Neuronal stem cell (in vitro differentiated cells): ENCODE results near the gene LTB4R.

Experiments used
- DNase-seq: peaks from one replicate; pipeline ENCODE4 v3.0.0-alpha.2; 2013; ENCODE audit warnings: low spot score
- H2AFZ ChIP-seq: one replicate; pipeline ENCODE4 v1.6.1; 2013; ENCODE audit warnings: mild to moderate bottlenecking, low read length, inconsistent platforms
- H2AK5ac ChIP-seq: 2 replicates; pipeline ENCODE4 v1.6.1; 2013; ENCODE audit warnings: low read depth, mild to moderate bottlenecking, inconsistent platforms, low read length, moderate library complexity, mixed read lengths
- H2BK120ac ChIP-seq: 2 replicates; pipeline ENCODE4 v1.6.1; 2013; ENCODE audit warnings: low read depth, mild to moderate bottlenecking, inconsistent platforms, low read length, moderate library complexity, mixed read lengths
- H2BK12ac ChIP-seq: one replicate; pipeline ENCODE4 v1.6.1; 2013; ENCODE audit warnings: low read length, inconsistent platforms
- H2BK15ac ChIP-seq: 2 replicates; pipeline ENCODE4 v1.6.1; 2013; ENCODE audit warnings: mild to moderate bottlenecking, low read length, inconsistent platforms, mixed read lengths
- H2BK5ac ChIP-seq: one replicate; pipeline ENCODE4 v1.6.1; 2013; ENCODE audit warnings: inconsistent platforms, mild to moderate bottlenecking, low read length, moderate library complexity
- H3K14ac ChIP-seq: one replicate; pipeline ENCODE4 v1.6.1; 2013; ENCODE audit warnings: low read length, inconsistent platforms
- H3K18ac ChIP-seq: 2 replicates; pipeline ENCODE4 v1.6.1; 2013; ENCODE audit warnings: low read length, inconsistent platforms
- H3K23ac ChIP-seq: 2 replicates; pipeline ENCODE4 v1.6.1; 2013; ENCODE audit warnings: low read depth, mild to moderate bottlenecking, mixed read lengths, low read length, inconsistent platforms; ENCODE audit not compliant: poor library complexity
- H3K27ac ChIP-seq: replicated peaks from 3 replicates; pipeline ENCODE4 v1.5.1; 2013; ENCODE audit warnings: low read length, inconsistent platforms
- H3K27me3 ChIP-seq, 3 experiments: 2 replicates each; pipeline ENCODE4 v1.6.1; 2013; ENCODE audit warnings: low read length in 3 of 3, mild to moderate bottlenecking in 2 of 3, inconsistent platforms in 1 of 3, low read depth in 1 of 3, mixed read lengths in 1 of 3, moderate library complexity in 1 of 3; ENCODE audit not compliant: control insufficient read depth in 3 of 3, insufficient read depth in 3 of 3
- H3K36me3 ChIP-seq, 2 donors: replicated peaks in 1 of 2; 2 replicates each; pipeline ENCODE4 v1.6.1; 2013; ENCODE audit warnings: low read length in 2 of 2; ENCODE audit not compliant: control insufficient read depth in 2 of 2, insufficient read depth in 2 of 2
- H3K4ac ChIP-seq: 2 replicates; pipeline ENCODE4 v1.6.1; 2013; ENCODE audit warnings: inconsistent platforms, mild to moderate bottlenecking, low read length, moderate library complexity
- H3K4me1 ChIP-seq, 2 donors: 1 replicate in 1 of 2; 2 replicates in 1 of 2; pipeline ENCODE4 v1.6.1; 2013; ENCODE audit warnings: low read length in 2 of 2, low read depth in 1 of 2; ENCODE audit not compliant: control insufficient read depth in 2 of 2, insufficient read depth in 1 of 2
- H3K4me2 ChIP-seq: one replicate; pipeline ENCODE4 v1.6.1; 2013; ENCODE audit warnings: mild to moderate bottlenecking, low read length, inconsistent platforms; ENCODE audit not compliant: insufficient read depth, poor library complexity, severe bottlenecking
- H3K4me3 ChIP-seq, 2 donors: 2 replicates each; pipeline ENCODE4 v1.5.1; 2013; ENCODE audit warnings: low read length in 2 of 2, mild to moderate bottlenecking in 2 of 2, inconsistent platforms in 1 of 2, moderate library complexity in 1 of 2
- H3K79me1 ChIP-seq: one replicate; pipeline ENCODE4 v1.6.1; 2013; ENCODE audit warnings: low read depth, mild to moderate bottlenecking, inconsistent platforms, low read length, moderate library complexity
- H3K9ac ChIP-seq: one replicate; pipeline ENCODE4 v1.6.1; 2013; ENCODE audit warnings: mild to moderate bottlenecking, low read depth, low read length, inconsistent platforms; ENCODE audit not compliant: poor library complexity
- H3K9me3 ChIP-seq, 2 donors: replicated peaks in 1 of 2; 2 replicates each; pipeline versions ENCODE3 to v1.6.1; 2013; ENCODE audit warnings: low read length in 2 of 2, mild to moderate bottlenecking in 2 of 2, inconsistent platforms in 1 of 2, low read depth in 1 of 2, mixed read lengths in 1 of 2, moderate library complexity in 1 of 2; ENCODE audit not compliant: control insufficient read depth in 2 of 2, insufficient read depth in 1 of 2
- H4K8ac ChIP-seq: one replicate; pipeline ENCODE4 v1.6.1; 2013; ENCODE audit warnings: low read depth, mild to moderate bottlenecking, inconsistent platforms, low read length, moderate library complexity
- H4K91ac ChIP-seq: one replicate; pipeline ENCODE4 v1.6.1; 2013; ENCODE audit warnings: low read length, low read depth, mild to moderate bottlenecking, inconsistent platforms; ENCODE audit not compliant: poor library complexity
- WGBS, 2 donors: extraction: QIAGEN DNeasy Blood & Tissue Kit; methylation state at CpG; one replicate each; pipeline ENCODE4 v1.1.7; 2013; ENCODE audit warnings: missing lambda C conversion rate in 2 of 2, mixed read lengths in 1 of 2; ENCODE audit not compliant: insufficient read length in 2 of 2, insufficient replicate concordance in 1 of 2; ENCODE audit errors: extremely low coverage in 2 of 2; 5-methylcytosine and 5-hydroxymethylcytosine counted together

LTB4R gene

GRCh38 chr14:24274101-24274543 is 37.2 kb upstream of the LTB4R start:
- H3K9me3 ChIP-seq = peaks cover 0 to 1% of the 10 kb centered on the region in 2 donors
- no peak overlapping the region for H2BK120ac ChIP-seq
- no peak overlapping the region for H3K27ac ChIP-seq
- no CpG with 5 or more reads among the region's 3 CpGs for WGBS, 2 donors
- no peak overlapping the region for H3K14ac ChIP-seq
- no peak overlapping the region for H2BK5ac ChIP-seq
- H4K8ac ChIP-seq = no peak overlapping the region
- no peak overlapping the region for H3K18ac ChIP-seq
- no peak overlapping the region for H2AFZ ChIP-seq
- no peak overlapping the region for H2BK12ac ChIP-seq
- no peak overlapping the region for H2AK5ac ChIP-seq
- H3K4me1 ChIP-seq = peaks cover 4 to 6% of the 10 kb centered on the region in 2 donors
- H3K79me1 ChIP-seq = no peaks in the 10 kb centered on the region
- peaks cover 0 to 4% of the 10 kb centered on the region in 2 donors for H3K36me3 ChIP-seq
- H3K4me3 ChIP-seq = no peak overlapping the region
- H2BK15ac ChIP-seq = no peak overlapping the region
- no peaks in the 10 kb centered on the region for H3K27me3 ChIP-seq
- H3K23ac ChIP-seq = no peak overlapping the region
- H3K9ac ChIP-seq = no peak overlapping the region
- no peak overlapping the region for H4K91ac ChIP-seq
- H3K4me2 ChIP-seq = no peak overlapping the region
- H3K4ac ChIP-seq = no peak overlapping the region
- no peak for DNase-seq

GRCh38 chr14:24277071-24277470 is 34.2 kb upstream of the LTB4R start:
- Histone ChIP-seq H3K4me2 (no peak overlapping the region), H2BK12ac (no peak overlapping the region)

GRCh38 chr14:24277606-24278321 is 33.5 kb upstream of the LTB4R start:
- Histone ChIP-seq H2BK15ac (no peak overlapping the region), H3K9ac (no peak overlapping the region), H3K23ac (no peak overlapping the region), H2AK5ac (no peak overlapping the region), H3K14ac (no peak overlapping the region), H3K79me1 (no peaks in the 10 kb centered on the region), H3K18ac (no peak overlapping the region), H2BK5ac (no peak overlapping the region), H3K36me3 (peaks cover 0 to under 1% of the 10 kb centered on the region in 2 donors), H3K4me2 (no peak overlapping the region), H2BK12ac (no peak overlapping the region), H2BK120ac (no peak overlapping the region), H3K27ac (no peak overlapping the region), H3K4me1 (no peaks in the 10 kb centered on the region), H2AFZ (no peak overlapping the region), H3K27me3 (no peaks in the 10 kb centered on the region), H3K9me3 (no peaks in the 10 kb centered on the region), H3K4me3 (no peak overlapping the region), H3K4ac (no peak overlapping the region), H4K8ac (no peak overlapping the region), H4K91ac (no peak overlapping the region)
- no peak for DNase-seq
- no CpG with 5 or more reads among the region's 11 CpGs for WGBS, 2 donors

More at GRCh38 chr14:24277071-24277470, 34.2 kb upstream of the LTB4R start:
- H3K14ac ChIP-seq = no peak overlapping the region
- no peak for DNase-seq
- H2AK5ac ChIP-seq = no peak overlapping the region
- H2AFZ ChIP-seq = no peak overlapping the region
- H3K27me3 ChIP-seq = no peaks in the 10 kb centered on the region
- no peak overlapping the region for H2BK15ac ChIP-seq
- H3K9ac ChIP-seq = no peak overlapping the region
- H3K4me3 ChIP-seq = peak overlapping the region in 1 of 2 donors; percentile 58
- H3K4me1 ChIP-seq = peaks cover 0 to 2% of the 10 kb centered on the region in 2 donors
- H3K27ac ChIP-seq = no peak overlapping the region
- H3K79me1 ChIP-seq = no peaks in the 10 kb centered on the region
- no peak overlapping the region for H4K8ac ChIP-seq
- H3K36me3 ChIP-seq = peaks cover 0 to 4% of the 10 kb centered on the region in 2 donors
- H3K4ac ChIP-seq = no peak overlapping the region
- H3K23ac ChIP-seq = no peak overlapping the region
- H3K18ac ChIP-seq = no peak overlapping the region
- no peak overlapping the region for H4K91ac ChIP-seq
- no CpG with 5 or more reads among the region's 6 CpGs for WGBS, 2 donors
- H3K9me3 ChIP-seq = no peaks in the 10 kb centered on the region
- H2BK120ac ChIP-seq = no peak overlapping the region
- no peak overlapping the region for H2BK5ac ChIP-seq

GRCh38 chr14:24278424-24278823 is 32.9 kb upstream of the LTB4R start:
- H3K14ac ChIP-seq = no peak overlapping the region
- H3K4me1 ChIP-seq = no peaks in the 10 kb centered on the region
- DNase-seq = no peak
- H2AFZ ChIP-seq = no peak overlapping the region
- no peak overlapping the region for H3K18ac ChIP-seq
- no peak overlapping the region for H2BK12ac ChIP-seq
- no peak overlapping the region for H2BK15ac ChIP-seq
- no peak overlapping the region for H3K27ac ChIP-seq
- no peak overlapping the region for H3K23ac ChIP-seq
- no peak overlapping the region for H4K8ac ChIP-seq
- no peaks in the 10 kb centered on the region for H3K9me3 ChIP-seq
- no peak overlapping the region for H2BK120ac ChIP-seq
- no CpG with 5 or more reads among the region's 5 CpGs for WGBS, 2 donors
- no peak overlapping the region for H3K4me3 ChIP-seq
- H3K9ac ChIP-seq = no peak overlapping the region
- H3K27me3 ChIP-seq = no peaks in the 10 kb centered on the region
- H3K4ac ChIP-seq = no peak overlapping the region
- H3K4me2 ChIP-seq = no peak overlapping the region
- no peaks in the 10 kb centered on the region for H3K36me3 ChIP-seq
- no peaks in the 10 kb centered on the region for H3K79me1 ChIP-seq
- no peak overlapping the region for H2BK5ac ChIP-seq
- no peak overlapping the region for H4K91ac ChIP-seq
- no peak overlapping the region for H2AK5ac ChIP-seq
